GM23248 (cell line): ENCODE measurements around the gene RASAL3. TPM values are rescaled to one million over a fixed set of nuclear protein-coding genes. Genes with fewer than 3 reads are reported as not detected.

Experiments
- DNase-seq: peaks from one replicate; pipeline ENCODE4 v3.0.0-alpha.2; 2015
- H2AFZ ChIP-seq: fragments of 200-600 bp; sonication (generic); 2 replicates; pipeline ENCODE4 v1.6.1; 2016; ENCODE audit warnings: antibody characterized with exemption
- H3F3A ChIP-seq: fragments of 200-600 bp; sonication (generic); 2 replicates; pipeline ENCODE4 v1.6.1; 2016; ENCODE audit warnings: mild to moderate bottlenecking, antibody characterized with exemption, mixed run types; ENCODE audit not compliant: insufficient read depth
- H3K27ac ChIP-seq: fragments of 200-600 bp; sonication (generic); 2 replicates; pipeline ENCODE4 v1.5.1; 2016; ENCODE audit warnings: mild to moderate bottlenecking
- H3K27me3 ChIP-seq: fragments of 200-600 bp; sonication (generic); replicated peaks from 2 replicates; pipeline ENCODE4 v1.6.1; 2016; ENCODE audit warnings: mild to moderate bottlenecking; ENCODE audit not compliant: insufficient read depth
- H3K36me3 ChIP-seq: fragments of 200-600 bp; sonication (generic); 2 replicates; pipeline ENCODE4 v1.6.1; 2016; ENCODE audit warnings: low read depth, mild to moderate bottlenecking
- H3K4me1 ChIP-seq: fragments of 200-600 bp; sonication (generic); 2 replicates; pipeline ENCODE4 v1.6.1; 2016; ENCODE audit warnings: mild to moderate bottlenecking; ENCODE audit not compliant: insufficient read depth
- H3K4me2 ChIP-seq: fragments of 200-600 bp; sonication (generic); one replicate; pipeline ENCODE4 v1.6.1; 2016; ENCODE audit warnings: mild to moderate bottlenecking; ENCODE audit not compliant: unreplicated experiment
- H3K4me3 ChIP-seq: fragments of 200-600 bp; sonication (generic); 2 replicates; pipeline ENCODE4 v1.5.1; 2016; ENCODE audit warnings: mild to moderate bottlenecking
- H3K79me2 ChIP-seq: fragments of 200-600 bp; sonication (generic); 2 replicates; pipeline ENCODE4 v1.6.1; 2016; ENCODE audit warnings: mild to moderate bottlenecking; ENCODE audit not compliant: insufficient read depth
- H3K9ac ChIP-seq: fragments of 200-600 bp; sonication (generic); 2 replicates; pipeline ENCODE4 v1.6.1; 2016; ENCODE audit warnings: mild to moderate bottlenecking
- H3K9me2 ChIP-seq: fragments of 200-600 bp; sonication (generic); 2 replicates; pipeline ENCODE4 v1.6.1; 2016; ENCODE audit warnings: mixed run types, mild to moderate bottlenecking, moderate library complexity; ENCODE audit not compliant: insufficient read depth
- H3K9me3 ChIP-seq: fragments of 200-600 bp; sonication (generic); one replicate; pipeline ENCODE4 v1.6.1; 2017; ENCODE audit warnings: low read depth
- H4K20me1 ChIP-seq: fragments of 200-600 bp; sonication (generic); 2 replicates; pipeline ENCODE4 v1.6.0; 2016; ENCODE audit not compliant: insufficient read depth
- EZH2 ChIP-seq: fragments of 200-600 bp; sonication (generic); IDR thresholded peaks from 2 replicates; pipeline ENCODE4 v1.6.1; 2018; ENCODE audit warnings: antibody characterized with exemption, mild to moderate bottlenecking; ENCODE audit not compliant: insufficient read depth, poor library complexity, severe bottlenecking
- EZH2phosphoT487 ChIP-seq: fragments of 200-600 bp; sonication (generic); IDR thresholded peaks from 2 replicates; pipeline ENCODE4 v1.6.1; 2018; ENCODE audit warnings: antibody characterized with exemption, moderate library complexity, mild to moderate bottlenecking, low read depth; ENCODE audit not compliant: insufficient read depth
- WGBS, 2 experiments: methylation state at CpG; one replicate each; pipeline ENCODE4 v1.1.6; 2015 to 2017; ENCODE audit warnings: low lambda C conversion rate in 2 of 2, low coverage in 1 of 2; ENCODE audit errors: missing lambda C conversion rate in 2 of 2; 5-methylcytosine and 5-hydroxymethylcytosine counted together
- in situ Hi-C: fragments of 300-500 bp; cut with MboI; formaldehyde crosslinking; loops from 2 replicates; pipeline ENCODE4 v1.15.0; 2020
- polyA plus RNA-seq: library from polyadenylated mRNA; unstranded; fragments of >200 nt; fragmentation: Nextera tagmentation; extraction: Ambion mirVana; gene quantifications from 2 replicates; pipeline ENCODE4 v1.2.1, GENCODE V29; 2016
- total RNA-seq: library from RNA; depleted of rRNA; stranded (reverse); fragments of >200 nt; shearing (Covaris generic); gene quantifications from 2 replicates; pipeline ENCODE4 v1.2.3, GENCODE V29; 2014

RASAL3 gene
- total and polyA plus RNA-seq, 2 experiments from 2014 or later, result not detected

GRCh38 chr19:15424692-15425272 lies 39.6 kb downstream of the RASAL3 start:
- no peak overlapping the region for H3K9ac ChIP-seq
- peaks cover 16% of the 10 kb centered on the region for H3F3A ChIP-seq
- H3K36me3 ChIP-seq, result peaks cover 22% of the 10 kb centered on the region
- no peaks in the 10 kb centered on the region for H3K9me3 ChIP-seq
- H3K79me2 ChIP-seq, result peaks cover 37% of the 10 kb centered on the region
- in situ Hi-C loops, result no loop called here
- H3K4me2 ChIP-seq, result no peak overlapping the region
- DNase-seq, result no peak
- WGBS, 2 experiments, result 97% methylated on average over 30 to 38 of the region's 38 CpGs
- no peak overlapping the region for H2AFZ ChIP-seq
- H3K4me3 ChIP-seq, result no peak overlapping the region
- peaks cover 5% of the 10 kb centered on the region; the same call in 1 of the 2 replicates for H3K4me1 ChIP-seq
- no peaks in the 10 kb centered on the region for H3K27me3 ChIP-seq
- no peak for TF ChIP-seq EZH2phosphoT487
- TF ChIP-seq EZH2, result no peak
- no peak overlapping the region for H3K27ac ChIP-seq
- H4K20me1 ChIP-seq, result no peaks in the 10 kb centered on the region
- no peaks in the 10 kb centered on the region for H3K9me2 ChIP-seq

GRCh38 chr19:15424121-15424520 lies 40.2 kb downstream of the RASAL3 start:
- DNase-seq, result no peak
- H3K9me3 ChIP-seq, result no peaks in the 10 kb centered on the region
- H3K4me2 ChIP-seq, result no peak overlapping the region
- H3K27ac ChIP-seq, result no peak overlapping the region
- peaks cover 31% of the 10 kb centered on the region for H3K79me2 ChIP-seq
- H2AFZ ChIP-seq, result no peak overlapping the region
- H3K36me3 ChIP-seq, result peaks cover 22% of the 10 kb centered on the region
- H4K20me1 ChIP-seq, result no peaks in the 10 kb centered on the region
- no peak overlapping the region for H3K9ac ChIP-seq
- WGBS, 2 experiments, result 93 to 97% methylated on average over 9 to 13 of the region's 13 CpGs
- H3K9me2 ChIP-seq, result no peaks in the 10 kb centered on the region
- H3K27me3 ChIP-seq, result no peaks in the 10 kb centered on the region
- peaks cover 9% of the 10 kb centered on the region; the same call in 1 of the 2 replicates for H3K4me1 ChIP-seq
- no peak overlapping the region for H3K4me3 ChIP-seq
- in situ Hi-C loops, result no loop called here
- peaks cover 21% of the 10 kb centered on the region for H3F3A ChIP-seq
- TF ChIP-seq EZH2phosphoT487 (no peak), EZH2 (no peak)

GRCh38 chr19:15423130-15423529 lies 41.2 kb downstream of the RASAL3 start:
- Histone ChIP-seq H3K9me2 (no peaks in the 10 kb centered on the region), H3F3A (peaks cover 21% of the 10 kb centered on the region), H3K27ac (no peak overlapping the region), H2AFZ (no peak overlapping the region), H4K20me1 (no peaks in the 10 kb centered on the region), H3K36me3 (peaks cover 22% of the 10 kb centered on the region), H3K79me2 (peaks cover 27% of the 10 kb centered on the region), H3K4me1 (peaks cover 9% of the 10 kb centered on the region; the same call in 1 of the 2 replicates), H3K4me3 (no peak overlapping the region), H3K4me2 (no peak overlapping the region), H3K9me3 (no peaks in the 10 kb centered on the region), H3K27me3 (no peaks in the 10 kb centered on the region), H3K9ac (no peak overlapping the region)
- TF ChIP-seq EZH2, result no peak
- no peak for TF ChIP-seq EZH2phosphoT487
- in situ Hi-C loops, result no loop called here
- no peak for DNase-seq
- 98 to 99% methylated on average over 6 of the region's 6 CpGs for WGBS, 2 experiments

- Histone ChIP-seq H3K4me3 (no peak overlapping the region), H3K27ac (no peak overlapping the region), H3K36me3 (peaks cover 22% of the 10 kb centered on the region), H3K9me3 (no peaks in the 10 kb centered on the region), H3K4me1 (peaks cover 10% of the 10 kb centered on the region; the same call in 1 of the 2 replicates), H2AFZ (no peak overlapping the region), H3K4me2 (no peak overlapping the region), H3K9me2 (no peaks in the 10 kb centered on the region), H3K27me3 (no peaks in the 10 kb centered on the region), H3K79me2 (peaks cover 27% of the 10 kb centered on the region), H4K20me1 (no peaks in the 10 kb centered on the region), H3F3A (peaks cover 21% of the 10 kb centered on the region), H3K9ac (no peak overlapping the region)
- TF ChIP-seq EZH2phosphoT487 (no peak), EZH2 (no peak)
- in situ Hi-C loops, result no loop called here
- DNase-seq, result no peak
- WGBS, 2 experiments, result 87 to 89% methylated on average over 21 to 22 of the region's 22 CpGs
Observed at GRCh38 chr19:15422296-15423075, 41.9 kb downstream of the RASAL3 start.
